ENCODE data around the gene GLDN.

GLDN gene

GRCh38 chr15:51368751-51369450 is 27.4 kb downstream of the GLDN start:
- DNase-seq (ENCODE audit: low spot score): no peak

DNA sequence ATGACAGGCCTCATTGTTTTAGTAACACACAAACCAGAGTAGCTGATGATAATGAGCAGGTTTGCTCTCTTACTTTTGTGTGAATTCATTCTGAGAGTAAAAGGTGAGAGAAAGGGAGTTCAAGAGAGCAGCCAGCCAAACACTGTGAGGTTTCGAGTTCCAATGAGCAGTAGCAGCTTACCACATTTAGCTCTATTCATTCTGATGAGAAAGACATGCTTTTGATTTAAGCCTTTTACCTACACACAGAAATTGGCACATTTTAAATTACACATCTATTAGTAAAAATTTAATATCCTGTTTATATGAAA is 28.0 kb downstream of the GLDN start:
- DNase-seq (ENCODE audit: low spot score): peak; percentile 28
- TF ChIP-seq, protein P1, sequence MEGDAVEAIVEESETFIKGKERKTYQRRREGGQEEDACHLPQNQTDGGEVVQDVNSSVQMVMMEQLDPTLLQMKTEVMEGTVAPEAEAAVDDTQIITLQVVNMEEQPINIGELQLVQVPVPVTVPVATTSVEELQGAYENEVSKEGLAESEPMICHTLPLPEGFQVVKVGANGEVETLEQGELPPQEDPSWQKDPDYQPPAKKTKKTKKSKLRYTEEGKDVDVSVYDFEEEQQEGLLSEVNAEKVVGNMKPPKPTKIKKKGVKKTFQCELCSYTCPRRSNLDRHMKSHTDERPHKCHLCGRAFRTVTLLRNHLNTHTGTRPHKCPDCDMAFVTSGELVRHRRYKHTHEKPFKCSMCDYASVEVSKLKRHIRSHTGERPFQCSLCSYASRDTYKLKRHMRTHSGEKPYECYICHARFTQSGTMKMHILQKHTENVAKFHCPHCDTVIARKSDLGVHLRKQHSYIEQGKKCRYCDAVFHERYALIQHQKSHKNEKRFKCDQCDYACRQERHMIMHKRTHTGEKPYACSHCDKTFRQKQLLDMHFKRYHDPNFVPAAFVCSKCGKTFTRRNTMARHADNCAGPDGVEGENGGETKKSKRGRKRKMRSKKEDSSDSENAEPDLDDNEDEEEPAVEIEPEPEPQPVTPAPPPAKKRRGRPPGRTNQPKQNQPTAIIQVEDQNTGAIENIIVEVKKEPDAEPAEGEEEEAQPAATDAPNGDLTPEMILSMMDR (IDR thresholded peaks at IDR 0.05; ENCODE audit: extremely low read depth, missing control alignments): no peak

More at GRCh38 chr15:51368751-51369450, 27.4 kb downstream of the GLDN start:
- TF ChIP-seq, protein P1 (IDR thresholded peaks at IDR 0.05; ENCODE audit: extremely low read depth, missing control alignments): no peak

- TF ChIP-seq, protein P1 (IDR thresholded peaks at IDR 0.05; ENCODE audit: extremely low read depth, missing control alignments): no peak
- no peak for DNase-seq (ENCODE audit: low spot score)
Measured at GRCh38 chr15:51371266-51371665, 29.8 kb downstream of the GLDN start.

- TF ChIP-seq, protein P1 (IDR thresholded peaks at IDR 0.05; ENCODE audit: extremely low read depth, missing control alignments): no peak
- DNase-seq (ENCODE audit: low spot score): no peak
Measured at GRCh38 chr15:51374131-51374530, 32.7 kb downstream of the GLDN start.

- DNase-seq (ENCODE audit: low spot score): no peak
- TF ChIP-seq, protein P1 (IDR thresholded peaks at IDR 0.05; ENCODE audit: extremely low read depth, missing control alignments): no peak
Measured at GRCh38 chr15:51375966-51376640, 34.6 kb downstream of the GLDN start.

GRCh38 chr15:51377038-51377786 is 35.8 kb downstream of the GLDN start:
- TF ChIP-seq, protein P1 (IDR thresholded peaks at IDR 0.05; ENCODE audit: extremely low read depth, missing control alignments): no peak
- DNase-seq (ENCODE audit: low spot score): no peak

DNA sequence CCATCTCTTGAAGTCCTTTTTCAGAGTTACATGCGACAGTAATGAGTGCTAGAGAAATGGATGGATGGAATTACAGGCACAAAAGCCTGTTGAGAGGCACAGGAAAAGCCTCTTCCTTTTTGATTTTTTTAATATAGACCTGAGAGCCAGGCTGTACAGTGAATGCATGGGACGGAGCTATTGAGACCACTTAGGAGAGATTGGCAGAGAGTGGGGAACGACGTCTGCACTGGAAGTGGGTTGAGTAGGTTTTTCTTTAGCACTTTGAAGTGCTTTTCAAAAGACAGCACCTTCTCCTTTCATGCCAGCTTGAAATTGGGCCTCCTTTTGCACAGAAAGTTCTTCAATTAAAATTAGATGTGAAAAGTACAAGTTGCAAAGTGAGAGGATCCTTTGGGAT is 37.0 kb downstream of the GLDN start:
- no peak for DNase-seq (ENCODE audit: low spot score)
- TF ChIP-seq, protein P1 (IDR thresholded peaks at IDR 0.05; ENCODE audit: extremely low read depth, missing control alignments): no peak
